K562 (cell line): ENCODE results near the gene DOK3. TPM values are rescaled to one million over a fixed set of nuclear protein-coding genes. Genes with fewer than 3 reads are reported as not detected.

Source experiments
- ATAC-seq: fragments of 200-7000 bp; cut with Tn5 transposase; 3 replicates; pipeline ENCODE4 v1.9.1; 2020; ENCODE audit warnings: moderate library complexity
- BruUV-seq: library from RNA; stranded (reverse); fragments of 400-500 nt; replicated peaks from 2 replicates; lab custom pipeline; 2021; lab: Mats Ljungman, UMichigan
- CTCF ChIA-PET: fragments of 300-600 bp; formaldehyde crosslinking; extraction: SDS; loops from one replicate; lab custom pipeline; 2021; ENCODE audit warnings: low intra/inter-chr PET ratio; lab: Yijun Ruan, JAX
- POLR2A ChIA-PET: fragments of 300-600, 350-650 bp; sonication (Branson Sonifier 250); formaldehyde crosslinking; extraction: SDS; loops from one replicate; lab custom pipeline; 2021; ENCODE audit warnings: antibody characterized with exemption, inconsistent platforms; lab: Yijun Ruan, JAX
- DNase-seq, 4 experiments: peaks; one replicate each; pipeline versions ENCODE4 v3.0.0 to v3.0.0-alpha.2; 2011 to 2018; ENCODE audit warnings: low spot score in 3 of 4, mixed read lengths in 3 of 4; ENCODE audit errors: extremely low read depth in 1 of 4
- FAIRE-seq: peaks from 2 replicates; lab custom pipeline; 2011; peaks lifted over from hg19 to GRCh38; lab: Jason Lieb, UNC
- H2AFZ ChIP-seq: 2 replicates; pipeline ENCODE4 v1.6.0; 2011; ENCODE audit warnings: low read depth, low read length, control low read depth, inconsistent platforms
- H3K27ac ChIP-seq: fragments of 200-600 bp; 3 replicates; pipeline ENCODE4 v1.8.0; 2011; ENCODE audit warnings: low read depth, mild to moderate bottlenecking, control low read depth, inconsistent platforms, low read length, moderate library complexity, mixed read lengths; ENCODE audit errors: extremely low read depth
- H3K27me3 ChIP-seq, 2 experiments: fragments of 300-600 bp in 1 of 2; 2 replicates in 1 of 2; 3 replicates in 1 of 2; pipeline versions ENCODE4 v1.6.0 to v1.8.0; 2011; ENCODE audit warnings: inconsistent platforms in 2 of 2, low read length in 2 of 2, mild to moderate bottlenecking in 1 of 2, mixed read lengths in 1 of 2, moderate library complexity in 1 of 2; ENCODE audit not compliant: control insufficient read depth in 2 of 2, insufficient read depth in 2 of 2
- H3K36me3 ChIP-seq: fragments of 300-600 bp; 3 replicates; pipeline ENCODE4 v1.8.0; 2011; ENCODE audit warnings: mild to moderate bottlenecking, low read length, inconsistent platforms; ENCODE audit not compliant: control insufficient read depth, insufficient read depth
- H3K4me1 ChIP-seq, 2 experiments: fragments of 200-600 bp in 1 of 2; replicated peaks in 1 of 2; 2 replicates in 1 of 2; 3 replicates in 1 of 2; pipeline versions ENCODE4 v1.5.1 to v1.8.0; 2011; ENCODE audit warnings: inconsistent platforms in 2 of 2, low read length in 2 of 2, mild to moderate bottlenecking in 1 of 2, mixed read lengths in 1 of 2, moderate library complexity in 1 of 2; ENCODE audit not compliant: control insufficient read depth in 2 of 2, insufficient read depth in 2 of 2
- H3K4me2 ChIP-seq: 2 replicates; pipeline ENCODE4 v1.6.1; 2011; ENCODE audit warnings: low read length, control low read depth, inconsistent platforms, mixed read lengths; ENCODE audit not compliant: insufficient read depth
- H3K4me3 ChIP-seq: fragments of 200-600 bp; sonication (generic), shearing (Covaris generic); 2 replicates; pipeline ENCODE4 v1.5.1; 2016; ENCODE audit warnings: control low read depth, inconsistent platforms
- H3K79me2 ChIP-seq: fragments of 200-600 bp; 3 replicates; pipeline ENCODE4 v1.8.0; 2011; ENCODE audit warnings: low read length, inconsistent platforms; ENCODE audit not compliant: control insufficient read depth, insufficient read depth
- H3K9ac ChIP-seq, 2 experiments: 2 replicates each; pipeline versions ENCODE4 v1.6.0 to v1.6.1; 2011; ENCODE audit warnings: low read depth in 2 of 2, low read length in 2 of 2, control low read depth in 1 of 2, inconsistent platforms in 1 of 2, mild to moderate bottlenecking in 1 of 2, mixed read lengths in 1 of 2; ENCODE audit not compliant: insufficient read depth in 1 of 2
- H3K9me1 ChIP-seq: one replicate; pipeline ENCODE4 v1.6.0; 2011; ENCODE audit warnings: inconsistent platforms, mild to moderate bottlenecking, low read length, moderate library complexity; ENCODE audit not compliant: control insufficient read depth, insufficient read depth
- H3K9me3 ChIP-seq: replicated peaks from 2 replicates; pipeline ENCODE4 v1.5.1; 2011; ENCODE audit warnings: low read depth, low read length, inconsistent platforms; ENCODE audit not compliant: control insufficient read depth, insufficient read depth
- H4K20me1 ChIP-seq: replicated peaks from 2 replicates; pipeline ENCODE4 v1.6.1; 2011; ENCODE audit warnings: low read length, inconsistent platforms, mixed read lengths; ENCODE audit not compliant: control insufficient read depth, insufficient read depth
- CBX1 ChIP-seq: sonication (generic); IDR thresholded peaks from 2 replicates; pipeline ENCODE4 v1.6.1; 2016; ENCODE audit warnings: antibody characterized with exemption, low read depth, mild to moderate bottlenecking
- GTF2A2 ChIP-seq: IDR thresholded peaks from 2 replicates; pipeline ENCODE4 v1.6.1; 2016; ENCODE audit warnings: mild to moderate bottlenecking, missing genetic modification characterization, missing compliant biosample characterization
- HNRNPUL1 ChIP-seq: fragments of 200-400 bp; formaldehyde crosslinking; IDR thresholded peaks from 2 replicates; pipeline ENCODE4 v1.6.1; 2017; ENCODE audit warnings: low read length
- KDM4B ChIP-seq, 2 experiments: fragments of 450-650 bp in 1 of 2; sonication (generic) in 1 of 2; IDR thresholded peaks; 2 replicates each; pipeline ENCODE4 v1.6.1; 2016 to 2017; ENCODE audit warnings: borderline replicate concordance in 2 of 2, antibody characterized with exemption in 1 of 2, low read depth in 1 of 2, mild to moderate bottlenecking in 1 of 2
- MTF1 ChIP-seq: fragments of 250-450 bp; sonication (Bioruptor Pico); IDR thresholded peaks from 2 replicates; pipeline ENCODE4 v1.9.0; 2021; ENCODE audit warnings: moderate library complexity, mild to moderate bottlenecking, inconsistent platforms, borderline replicate concordance
- POLR2G ChIP-seq: fragments of 200-400 bp; formaldehyde crosslinking; IDR thresholded peaks from 2 replicates; pipeline ENCODE4 v1.6.1; 2017; ENCODE audit warnings: low read depth, mild to moderate bottlenecking, antibody characterized with exemption, low read length, moderate library complexity
- POLR3A ChIP-seq: IDR thresholded peaks from 2 replicates; pipeline ENCODE4 v1.6.1; 2011; ENCODE audit warnings: borderline replicate concordance, mild to moderate bottlenecking, moderate library complexity; ENCODE audit not compliant: insufficient read length, insufficient read depth; ENCODE audit errors: extremely low read depth
- POU5F1 ChIP-seq: fragments of 150-350 bp; IDR thresholded peaks from 2 replicates; pipeline ENCODE4 v1.6.1; 2014; ENCODE audit warnings: borderline replicate concordance, low read length, low read depth, mild to moderate bottlenecking; ENCODE audit not compliant: partially characterized antibody
- PTBP1 ChIP-seq: fragments of 200-400 bp; formaldehyde crosslinking; IDR thresholded peaks from 2 replicates; pipeline ENCODE4 v1.6.1; 2017; ENCODE audit warnings: low read depth, low read length
- SP1 ChIP-seq: sonication (generic); formaldehyde crosslinking; IDR thresholded peaks from 2 replicates; pipeline ENCODE4 v1.8.1; 2022; ENCODE audit warnings: mild to moderate bottlenecking, missing genetic modification reagents
- TCF7L2 ChIP-seq: fragments of 150-350 bp; IDR thresholded peaks from 2 replicates; pipeline ENCODE4 v1.6.1; 2016; ENCODE audit warnings: low read depth, mild to moderate bottlenecking, low read length, moderate library complexity
- ZC3H4 ChIP-seq: sonication (generic); formaldehyde crosslinking; IDR thresholded peaks from 2 replicates; pipeline ENCODE4 v1.9.0; 2021; ENCODE audit warnings: missing genetic modification reagents, borderline replicate concordance
- ZNF175 ChIP-seq: fragments of 200-800 bp; sonication (Bioruptor generic); IDR thresholded peaks from 2 replicates; pipeline ENCODE4 v1.6.1; 2016; ENCODE audit warnings: low read depth, mild to moderate bottlenecking, missing genetic modification characterization, missing compliant biosample characterization
- ZNF232 ChIP-seq: sonication (generic); formaldehyde crosslinking; IDR thresholded peaks from 2 replicates; pipeline ENCODE4 v1.8.0; 2022; ENCODE audit warnings: mild to moderate bottlenecking, missing genetic modification reagents
- WGBS: fragments of 100-300 bp; shearing (Covaris generic); methylation state at CpG from one replicate; pipeline ENCODE4 v1.1.6; 2016; ENCODE audit warnings: low coverage, mixed read lengths; ENCODE audit not compliant: insufficient coverage; ENCODE audit errors: missing lambda C conversion rate; 5-methylcytosine and 5-hydroxymethylcytosine counted together
- in situ Hi-C: fragments of 300-500 bp; cut with MboI; formaldehyde crosslinking; loops from 4 replicates; pipeline ENCODE4 v1.15.0; 2018; ENCODE audit warnings: inconsistent platforms, mixed read lengths
- intact Hi-C: fragments of 100-400 bp; cut with micrococcal nuclease; formaldehyde crosslinking; loops from 2 replicates; pipeline ENCODE4 v1.14.2; 2022
- polyA plus RNA-seq, 8 experiments: library from polyadenylated mRNA; depleted of rRNA in 4 of 8; stranded (reverse) in 5 of 8; unstranded in 3 of 8; fragments of >200 nt; fragmentation: Nextera tagmentation in 2 of 8; fragmentation: Illumina TruSeq in 1 of 8; extraction: Ambion mirVana in 2 of 8; extraction: Trizol in 1 of 8; gene quantifications; 2 replicates each; pipeline versions ENCODE4 v1.2.1 to v1.2.3, GENCODE V29; 2011 to 2014; ENCODE audit warnings: inconsistent platforms in 1 of 8, missing spikeins in 1 of 8
- total RNA-seq, 7 experiments: library from RNA; depleted of rRNA in 6 of 7; stranded (reverse); fragments of >200 nt in 6 of 7; fragmentation: Illumina TruSeq in 2 of 7; extraction: Trizol in 2 of 7; gene quantifications; 2 replicates each; pipeline versions ENCODE4 v1.2.1 to v1.2.3, GENCODE V29; 2011 to 2021; ENCODE audit warnings: low replicate concordance in 1 of 7
- TF ChIP-seq, protein P1 (sequence below): IDR thresholded peaks from 2 replicates; pipeline ENCODE4 v1.6.1; 2011; ENCODE audit warnings: borderline replicate concordance, low read depth, mild to moderate bottlenecking, moderate library complexity, low read length; ENCODE audit not compliant: insufficient read depth, poor library complexity, severe bottlenecking
- TF ChIP-seq, protein P2 (sequence below): fragments of 450-650 bp; formaldehyde crosslinking; IDR thresholded peaks from 2 replicates; pipeline ENCODE4 v1.4.0; 2020; ENCODE audit warnings: mild to moderate bottlenecking
- TF ChIP-seq, protein P3 (sequence below): IDR thresholded peaks from 2 replicates; pipeline ENCODE4 v1.6.1; 2014; ENCODE audit warnings: antibody characterized with exemption

Gene DOK3
- total and polyA plus RNA-seq, 9 of the 15 experiments (the other 6 are each of a cell fraction or from before 2014, with no cell fraction given) = 1.3 to 23.0 (median 8.0) TPM

GRCh38 chr5:177493795-177494345, 15.8 kb downstream of the DOK3 start:
- H2AFZ ChIP-seq = no peak overlapping the region
- CTCF ChIA-PET = no interaction called here
- ATAC-seq (no peak), FAIRE-seq (no peak), DNase-seq (no peak)
- in situ Hi-C loops = no loop called here
- intact Hi-C loops = no loop called here
- BruUV-seq = no TSS peak
- H3K9ac ChIP-seq = peak overlapping the region; percentile 68 to 98
- 50% methylated on average over 5 of the region's 5 CpGs for WGBS
- H3K79me2 ChIP-seq = peaks cover 51% of the 10 kb centered on the region
- peaks cover 49 to 95% of the 10 kb centered on the region in 2 experiments for H3K4me1 ChIP-seq
- no peak overlapping the region for H3K4me3 ChIP-seq
- H3K27me3 ChIP-seq = no peaks in the 10 kb centered on the region
- H3K9me3 ChIP-seq = no peaks in the 10 kb centered on the region
- H3K9me1 ChIP-seq = no peaks in the 10 kb centered on the region
- peaks cover 3% of the 10 kb centered on the region; the same call in 1 of the 2 replicates for H4K20me1 ChIP-seq
- POLR2A ChIA-PET = interaction anchor here (0.5 to 4.0 kb wide), 15 partner anchors 9 to 523 kb away, joined by 3 to 21 read pairs (median 4); partner anchors contain the start of gene DOK3
- peaks cover 65% of the 10 kb centered on the region; the same call in 2 of the 3 replicates for H3K36me3 ChIP-seq
- H3K27ac ChIP-seq = peak overlapping the region; percentile 95
- H3K4me2 ChIP-seq = peak overlapping the region; percentile 52
- TF ChIP-seq TCF7L2 = no peak
- TF ChIP-seq, protein P1, sequence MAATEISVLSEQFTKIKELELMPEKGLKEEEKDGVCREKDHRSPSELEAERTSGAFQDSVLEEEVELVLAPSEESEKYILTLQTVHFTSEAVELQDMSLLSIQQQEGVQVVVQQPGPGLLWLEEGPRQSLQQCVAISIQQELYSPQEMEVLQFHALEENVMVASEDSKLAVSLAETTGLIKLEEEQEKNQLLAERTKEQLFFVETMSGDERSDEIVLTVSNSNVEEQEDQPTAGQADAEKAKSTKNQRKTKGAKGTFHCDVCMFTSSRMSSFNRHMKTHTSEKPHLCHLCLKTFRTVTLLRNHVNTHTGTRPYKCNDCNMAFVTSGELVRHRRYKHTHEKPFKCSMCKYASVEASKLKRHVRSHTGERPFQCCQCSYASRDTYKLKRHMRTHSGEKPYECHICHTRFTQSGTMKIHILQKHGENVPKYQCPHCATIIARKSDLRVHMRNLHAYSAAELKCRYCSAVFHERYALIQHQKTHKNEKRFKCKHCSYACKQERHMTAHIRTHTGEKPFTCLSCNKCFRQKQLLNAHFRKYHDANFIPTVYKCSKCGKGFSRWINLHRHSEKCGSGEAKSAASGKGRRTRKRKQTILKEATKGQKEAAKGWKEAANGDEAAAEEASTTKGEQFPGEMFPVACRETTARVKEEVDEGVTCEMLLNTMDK = no peak
- TF ChIP-seq, protein P2, sequence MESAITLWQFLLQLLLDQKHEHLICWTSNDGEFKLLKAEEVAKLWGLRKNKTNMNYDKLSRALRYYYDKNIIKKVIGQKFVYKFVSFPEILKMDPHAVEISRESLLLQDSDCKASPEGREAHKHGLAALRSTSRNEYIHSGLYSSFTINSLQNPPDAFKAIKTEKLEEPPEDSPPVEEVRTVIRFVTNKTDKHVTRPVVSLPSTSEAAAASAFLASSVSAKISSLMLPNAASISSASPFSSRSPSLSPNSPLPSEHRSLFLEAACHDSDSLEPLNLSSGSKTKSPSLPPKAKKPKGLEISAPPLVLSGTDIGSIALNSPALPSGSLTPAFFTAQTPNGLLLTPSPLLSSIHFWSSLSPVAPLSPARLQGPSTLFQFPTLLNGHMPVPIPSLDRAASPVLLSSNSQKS = no peak
- TF ChIP-seq GTF2A2 (tag) = no peak
- TF ChIP-seq, protein P3, sequence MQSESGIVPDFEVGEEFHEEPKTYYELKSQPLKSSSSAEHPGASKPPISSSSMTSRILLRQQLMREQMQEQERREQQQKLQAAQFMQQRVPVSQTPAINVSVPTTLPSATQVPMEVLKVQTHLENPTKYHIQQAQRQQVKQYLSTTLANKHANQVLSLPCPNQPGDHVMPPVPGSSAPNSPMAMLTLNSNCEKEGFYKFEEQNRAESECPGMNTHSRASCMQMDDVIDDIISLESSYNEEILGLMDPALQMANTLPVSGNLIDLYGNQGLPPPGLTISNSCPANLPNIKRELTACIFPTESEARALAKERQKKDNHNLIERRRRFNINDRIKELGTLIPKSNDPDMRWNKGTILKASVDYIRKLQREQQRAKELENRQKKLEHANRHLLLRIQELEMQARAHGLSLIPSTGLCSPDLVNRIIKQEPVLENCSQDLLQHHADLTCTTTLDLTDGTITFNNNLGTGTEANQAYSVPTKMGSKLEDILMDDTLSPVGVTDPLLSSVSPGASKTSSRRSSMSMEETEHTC = no peak
- no peak for TF ChIP-seq ZC3H4 (CRISPR knock-in tag)
- TF ChIP-seq ZNF232 (CRISPR knock-in tag) = peak; percentile 99
- no peak for TF ChIP-seq POLR3A
- no peak for TF ChIP-seq ZNF175 (CRISPR knock-in tag)
- TF ChIP-seq CBX1 = no peak
- TF ChIP-seq PTBP1 = 0 out of 2 replicates have a peak, but pooled peaks have one; percentile 11
- TF ChIP-seq SP1 (CRISPR knock-in tag) = 0 out of 2 replicates have a peak, but pooled peaks have one; percentile 25
- TF ChIP-seq MTF1 (CRISPR knock-in tag) = no peak
- no peak for TF ChIP-seq KDM4B (IDR thresholded peaks at IDR 0.05; ENCODE audit: borderline replicate concordance in 2 of 2, low read depth in 1 of 2)
- no peak for TF ChIP-seq POU5F1
- TF ChIP-seq POLR2G = peak; percentile 3; the same call in 1 of the 2 replicates
- TF ChIP-seq HNRNPUL1 = no peak
